Liver (tissue), 9 donors: Measurements from ENCODE around the gene GATB. TPM values are rescaled to one million over a fixed set of nuclear protein-coding genes. Genes with fewer than 3 reads are reported as not detected.

ENCODE experiments used
- DNase-seq: peaks from one replicate; pipeline ENCODE4 v3.0.0-alpha.2; 2017; ENCODE audit warnings: low spot score
- H3K27ac ChIP-seq, 2 donors: one replicate each; pipeline ENCODE4 v1.7.0; 2013; ENCODE audit warnings: inconsistent platforms in 2 of 2, low read length in 2 of 2, control low read depth in 1 of 2, low read depth in 1 of 2, mild to moderate bottlenecking in 1 of 2
- H3K27me3 ChIP-seq, 4 donors: one replicate each; pipeline versions ENCODE4 v1.6.1 to v1.7.0; 2013; ENCODE audit warnings: low read length in 3 of 4, inconsistent platforms in 1 of 4, mild to moderate bottlenecking in 1 of 4, moderate library complexity in 1 of 4; ENCODE audit not compliant: control insufficient read depth in 4 of 4, insufficient read depth in 4 of 4
- H3K36me3 ChIP-seq, 4 donors: one replicate each; pipeline versions ENCODE4 v1.6.1 to v1.7.0; 2013; ENCODE audit warnings: low read length in 3 of 4, mild to moderate bottlenecking in 3 of 4, low read depth in 1 of 4, moderate library complexity in 1 of 4; ENCODE audit not compliant: control insufficient read depth in 4 of 4, insufficient read depth in 3 of 4
- H3K4me1 ChIP-seq, 4 donors: one replicate each; pipeline versions ENCODE4 v1.6.1 to v1.7.0; 2013; ENCODE audit warnings: low read length in 3 of 4, mild to moderate bottlenecking in 3 of 4, moderate library complexity in 1 of 4; ENCODE audit not compliant: control insufficient read depth in 4 of 4, insufficient read depth in 4 of 4
- H3K4me3 ChIP-seq, 3 donors: one replicate each; pipeline versions ENCODE4 v1.6.1 to v1.7.0; 2013; ENCODE audit warnings: low read length in 3 of 3, control low read depth in 1 of 3, low read depth in 1 of 3, mild to moderate bottlenecking in 1 of 3
- H3K9ac ChIP-seq, 2 donors: one replicate each; pipeline ENCODE4 v1.7.0; 2013; ENCODE audit warnings: low read length in 2 of 2, mild to moderate bottlenecking in 2 of 2, moderate library complexity in 2 of 2, control low read depth in 1 of 2, low read depth in 1 of 2
- H3K9me3 ChIP-seq, 4 donors: one replicate each; pipeline versions ENCODE4 v1.6.1 to v1.7.0; 2013; ENCODE audit warnings: low read length in 3 of 4; ENCODE audit not compliant: control insufficient read depth in 4 of 4
- ATF3 ChIP-seq: IDR thresholded peaks from 2 replicates; pipeline ENCODE4 v1.6.1; 2016; ENCODE audit warnings: antibody characterized with exemption
- CTCF ChIP-seq: fragments of 150-350 bp; IDR thresholded peaks from 2 replicates; pipeline ENCODE4 v1.5.1; 2017; ENCODE audit warnings: improper control_type of control experiment, low read depth, low read length; ENCODE audit not compliant: missing input control
- FOXA1 ChIP-seq: IDR thresholded peaks from 2 replicates; pipeline ENCODE4 v1.6.1; 2016; ENCODE audit warnings: antibody characterized with exemption
- FOXA2 ChIP-seq: IDR thresholded peaks from 2 replicates; pipeline ENCODE4 v1.6.1; 2016; ENCODE audit warnings: antibody characterized with exemption
- GABPA ChIP-seq, 2 donors: IDR thresholded peaks in 1 of 2; conservative IDR thresholded peaks in 1 of 2; 2 replicates each; pipeline ENCODE4 v1.6.1; 2016; ENCODE audit warnings: antibody characterized with exemption in 2 of 2, mild to moderate bottlenecking in 1 of 2, moderate library complexity in 1 of 2
- HNF4A ChIP-seq, 2 donors: conservative IDR thresholded peaks; 2 replicates each; pipeline ENCODE4 v1.6.1; 2016; ENCODE audit warnings: antibody characterized with exemption in 2 of 2, mild to moderate bottlenecking in 2 of 2
- HNF4G ChIP-seq: IDR thresholded peaks from 2 replicates; pipeline ENCODE4 v1.6.1; 2016; ENCODE audit warnings: antibody characterized with exemption
- JUND ChIP-seq, 2 donors: IDR thresholded peaks; 2 replicates each; pipeline ENCODE4 v1.6.1; 2016; ENCODE audit warnings: antibody characterized with exemption in 2 of 2
- MAX ChIP-seq: IDR thresholded peaks from 2 replicates; pipeline ENCODE4 v1.6.1; 2016; ENCODE audit warnings: antibody characterized with exemption
- REST ChIP-seq: IDR thresholded peaks from 2 replicates; pipeline ENCODE4 v1.6.1; 2016; ENCODE audit warnings: antibody characterized with exemption, mild to moderate bottlenecking
- RXRA ChIP-seq, 2 donors: IDR thresholded peaks; 2 replicates each; pipeline ENCODE4 v1.6.1; 2017 to 2018; ENCODE audit warnings: antibody characterized with exemption in 2 of 2, mild to moderate bottlenecking in 1 of 2
- SP1 ChIP-seq: IDR thresholded peaks from 2 replicates; pipeline ENCODE4 v1.6.1; 2018; ENCODE audit warnings: antibody characterized with exemption, mild to moderate bottlenecking
- WGBS: extraction: QIAGEN DNeasy Blood & Tissue Kit; methylation state at CpG from one replicate; pipeline ENCODE4 v1.1.7; 2013; 5-methylcytosine and 5-hydroxymethylcytosine counted together
- polyA plus RNA-seq, 2 donors: library from polyadenylated mRNA; stranded (reverse) in 1 of 2; unstranded in 1 of 2; fragments of 200-250 nt in 1 of 2; fragments of >200 nt in 1 of 2; fragmentation: Nextera tagmentation in 1 of 2; extraction: Ambion mirVana in 1 of 2; gene quantifications; one replicate each; pipeline versions ENCODE4 v1.2.1 to v1.2.3, GENCODE V29; 2013 to 2015
- total RNA-seq, 2 donors: library from RNA; depleted of rRNA; stranded (reverse); fragments of >200 nt; gene quantifications; one replicate each; pipeline ENCODE4 v1.2.3, GENCODE V29; 2014
- TF ChIP-seq, protein P1 (sequence below): IDR thresholded peaks from 2 replicates; pipeline ENCODE4 v1.6.1; 2016; ENCODE audit warnings: antibody characterized with exemption
- donor health status: healthy.
- donor health status: healthy.
- donor health status: healthy.
- donor health status: healthy.
- donor health status: healthy.

Gene GATB
- total and polyA plus RNA-seq, 4 donors, result 10.4 to 17.3 (median 12.5) TPM

GRCh38 chr4:151668689-151669402, 92.0 kb downstream of the GATB start:
- H3K4me3 ChIP-seq, result no peak overlapping the region
- H3K9ac ChIP-seq, result no peak overlapping the region
- 92% methylated on average over 4 of the region's 4 CpGs for WGBS
- no peak for TF ChIP-seq MAX
- TF ChIP-seq FOXA1, result no peak
- TF ChIP-seq HNF4G, result no peak
- TF ChIP-seq JUND (IDR thresholded peaks at IDR 0.05), result no peak
- no peak for TF ChIP-seq HNF4A (conservative IDR thresholded peaks at IDR 0.05)
- TF ChIP-seq ATF3, result no peak
- TF ChIP-seq GABPA (IDR thresholded peaks at IDR 0.05 in 1 of 2, conservative IDR thresholded peaks at IDR 0.05 in 1 of 2), result no peak
- TF ChIP-seq, protein P1, sequence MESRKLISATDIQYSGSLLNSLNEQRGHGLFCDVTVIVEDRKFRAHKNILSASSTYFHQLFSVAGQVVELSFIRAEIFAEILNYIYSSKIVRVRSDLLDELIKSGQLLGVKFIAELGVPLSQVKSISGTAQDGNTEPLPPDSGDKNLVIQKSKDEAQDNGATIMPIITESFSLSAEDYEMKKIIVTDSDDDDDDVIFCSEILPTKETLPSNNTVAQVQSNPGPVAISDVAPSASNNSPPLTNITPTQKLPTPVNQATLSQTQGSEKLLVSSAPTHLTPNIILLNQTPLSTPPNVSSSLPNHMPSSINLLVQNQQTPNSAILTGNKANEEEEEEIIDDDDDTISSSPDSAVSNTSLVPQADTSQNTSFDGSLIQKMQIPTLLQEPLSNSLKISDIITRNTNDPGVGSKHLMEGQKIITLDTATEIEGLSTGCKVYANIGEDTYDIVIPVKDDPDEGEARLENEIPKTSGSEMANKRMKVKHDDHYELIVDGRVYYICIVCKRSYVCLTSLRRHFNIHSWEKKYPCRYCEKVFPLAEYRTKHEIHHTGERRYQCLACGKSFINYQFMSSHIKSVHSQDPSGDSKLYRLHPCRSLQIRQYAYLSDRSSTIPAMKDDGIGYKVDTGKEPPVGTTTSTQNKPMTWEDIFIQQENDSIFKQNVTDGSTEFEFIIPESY, result no peak
- no peak for TF ChIP-seq SP1
- no peak for TF ChIP-seq REST
- DNase-seq, result no peak
- no peak overlapping the region for H3K27ac ChIP-seq
- no peaks in the 10 kb centered on the region for H3K9me3 ChIP-seq
- H3K4me1 ChIP-seq, result no peaks in the 10 kb centered on the region
- H3K36me3 ChIP-seq, result peaks cover 0 to 4% (median 2%) of the 10 kb centered on the region in 4 donors
- no peaks in the 10 kb centered on the region for H3K27me3 ChIP-seq

- 97% methylated on average over 4 of the region's 4 CpGs for WGBS
- Histone ChIP-seq H3K27me3 (no peaks in the 10 kb centered on the region), H3K36me3 (peaks cover 0 to 4% (median 3%) of the 10 kb centered on the region in 4 donors), H3K9ac (no peak overlapping the region), H3K9me3 (no peaks in the 10 kb centered on the region), H3K27ac (no peak overlapping the region), H3K4me1 (no peaks in the 10 kb centered on the region), H3K4me3 (no peak overlapping the region)
- no peak for DNase-seq
- TF ChIP-seq FOXA2 (no peak), HNF4A (conservative IDR thresholded peaks at IDR 0.05) (no peak), RXRA (IDR thresholded peaks at IDR 0.05) (no peak), ATF3 (no peak), CTCF (no peak)
Observed at GRCh38 chr4:151667666-151668065, 93.1 kb downstream of the GATB start.
